ENCODE data around the gene SPPL2A.
"Not testable (repeated sequence)": the region's sequence is repeated elsewhere in the genome, so short reads cannot be mapped to it uniquely, and the experiment has no call there.

The SPPL2A gene

GRCh38 chr15:50744601-50745000, 20.9 kb downstream of the SPPL2A start:
- no peak overlapping the region for H3K27ac Mint-ChIP-seq
- DNase-seq (ENCODE audit: low spot score in 2 of 2) (no peak), ATAC-seq (ENCODE audit: low read depth) (no peak)
- H3K36me3 Mint-ChIP-seq = peaks cover 15% of the 10 kb centered on the region
- no peaks in the 10 kb centered on the region for H3K27me3 Mint-ChIP-seq
- H3K4me3 Mint-ChIP-seq = no peak overlapping the region
- H3K9me3 Mint-ChIP-seq = no peaks in the 10 kb centered on the region
- H3K4me1 Mint-ChIP-seq = no peaks in the 10 kb centered on the region

- DNase-seq (ENCODE audit: low spot score in 2 of 2) (no peak), ATAC-seq (ENCODE audit: low read depth) (no peak)
- Mint-ChIP-seq H3K27ac (no peak overlapping the region), H3K27me3 (no peaks in the 10 kb centered on the region), H3K9me3 (no peaks in the 10 kb centered on the region), H3K4me3 (no peak overlapping the region), H3K36me3 (peaks cover 17% of the 10 kb centered on the region), H3K4me1 (no peaks in the 10 kb centered on the region)
Observed at GRCh38 chr15:50740955-50741354, 24.6 kb downstream of the SPPL2A start.

- peaks cover 38% of the 10 kb centered on the region for H3K36me3 Mint-ChIP-seq
Observed at GRCh38 chr15:50736823-50737222, 28.7 kb downstream of the SPPL2A start.

GRCh38 chr15:50735156-50735555, 30.4 kb downstream of the SPPL2A start:
- H3K4me3 Mint-ChIP-seq = no peak overlapping the region
- ATAC-seq (ENCODE audit: low read depth) = no peak
- H3K27ac Mint-ChIP-seq = no peak overlapping the region
- H3K27me3 Mint-ChIP-seq = no peaks in the 10 kb centered on the region
- H3K4me1 Mint-ChIP-seq = no peaks in the 10 kb centered on the region
- peaks cover 1% of the 10 kb centered on the region for H3K9me3 Mint-ChIP-seq
- peaks cover 36% of the 10 kb centered on the region for H3K36me3 Mint-ChIP-seq
- DNase-seq (ENCODE audit: low spot score in 2 of 2) = no peak

More at GRCh38 chr15:50736823-50737222, 28.7 kb downstream of the SPPL2A start:
- DNase-seq (ENCODE audit: low spot score in 2 of 2) (no peak), ATAC-seq (ENCODE audit: low read depth) (no peak)
- Mint-ChIP-seq H3K4me3 (no peak overlapping the region), H3K4me1 (no peaks in the 10 kb centered on the region), H3K9me3 (peaks cover 1% of the 10 kb centered on the region), H3K27me3 (no peaks in the 10 kb centered on the region), H3K27ac (no peak overlapping the region)

GRCh38 chr15:50726315-50726714, 39.2 kb downstream of the SPPL2A start:
- H3K9me3 Mint-ChIP-seq = no peaks in the 10 kb centered on the region
- H3K4me3 Mint-ChIP-seq = no peak overlapping the region
- H3K36me3 Mint-ChIP-seq = peaks cover 15% of the 10 kb centered on the region
- DNase-seq (ENCODE audit: low spot score in 2 of 2) (no peak), ATAC-seq (ENCODE audit: low read depth) (no peak)
- no peaks in the 10 kb centered on the region for H3K27me3 Mint-ChIP-seq
- no peak overlapping the region for H3K27ac Mint-ChIP-seq
- no peaks in the 10 kb centered on the region for H3K4me1 Mint-ChIP-seq

- Mint-ChIP-seq H3K9me3 (no peaks in the 10 kb centered on the region), H3K27ac (peak overlapping the region; percentile 45), H3K4me3 (no peak overlapping the region), H3K4me1 (no peaks in the 10 kb centered on the region), H3K27me3 (no peaks in the 10 kb centered on the region), H3K36me3 (peaks cover 21% of the 10 kb centered on the region)
- DNase-seq (ENCODE audit: low spot score in 2 of 2) = no peak
- ATAC-seq (ENCODE audit: low read depth) = no peak
Observed at GRCh38 chr15:50718700-50719125, 46.8 kb downstream of the SPPL2A start.

- H3K9me3 Mint-ChIP-seq = no peaks in the 10 kb centered on the region
- H3K4me3 Mint-ChIP-seq = no peak overlapping the region
- H3K36me3 Mint-ChIP-seq = peaks cover 6% of the 10 kb centered on the region
- no peak for DNase-seq (ENCODE audit: low spot score in 2 of 2)
- H3K27ac Mint-ChIP-seq = peak overlapping the region; percentile 10
- ATAC-seq (ENCODE audit: low read depth) = no peak
- no peaks in the 10 kb centered on the region for H3K4me1 Mint-ChIP-seq
- H3K27me3 Mint-ChIP-seq = no peaks in the 10 kb centered on the region
Observed at GRCh38 chr15:50712018-50712417, 53.5 kb downstream of the SPPL2A start.

- Mint-ChIP-seq H3K4me1 (no peaks in the 10 kb centered on the region), H3K9me3 (no peaks in the 10 kb centered on the region), H3K27me3 (no peaks in the 10 kb centered on the region), H3K4me3 (no peak overlapping the region), H3K36me3 (peaks cover 3% of the 10 kb centered on the region), H3K27ac (no peak overlapping the region)
- DNase-seq (ENCODE audit: low spot score in 2 of 2) = no peak
- ATAC-seq (ENCODE audit: low read depth) = no peak
Observed at GRCh38 chr15:50710585-50710984, 54.9 kb downstream of the SPPL2A start.

GRCh38 chr15:50707878-50708427, 57.6 kb downstream of the SPPL2A start:
- H3K9me3 Mint-ChIP-seq = no peaks in the 10 kb centered on the region
- H3K4me3 Mint-ChIP-seq = no peak overlapping the region
- H3K36me3 Mint-ChIP-seq = peaks cover 3% of the 10 kb centered on the region
- no peaks in the 10 kb centered on the region for H3K4me1 Mint-ChIP-seq
- H3K27me3 Mint-ChIP-seq = no peaks in the 10 kb centered on the region
- ATAC-seq (ENCODE audit: low read depth) (no peak), DNase-seq (ENCODE audit: low spot score in 2 of 2) (no peak)
- no peak overlapping the region for H3K27ac Mint-ChIP-seq

- Mint-ChIP-seq H3K36me3 (peaks cover 6% of the 10 kb centered on the region), H3K4me1 (no peaks in the 10 kb centered on the region), H3K27ac (peak overlapping the region; percentile 14), H3K4me3 (no peak overlapping the region), H3K9me3 (no peaks in the 10 kb centered on the region), H3K27me3 (no peaks in the 10 kb centered on the region)
- ATAC-seq (ENCODE audit: low read depth) = no peak
- no peak for DNase-seq (ENCODE audit: low spot score in 2 of 2)
Observed at GRCh38 chr15:50702762-50703334, 62.7 kb downstream of the SPPL2A start.

GRCh38 chr15:50698101-50698500, 67.4 kb downstream of the SPPL2A start:
- H3K36me3 Mint-ChIP-seq = peaks cover 5% of the 10 kb centered on the region
- peaks cover 2% of the 10 kb centered on the region for H3K4me1 Mint-ChIP-seq
- H3K4me3 Mint-ChIP-seq = no peak overlapping the region
- no peak overlapping the region for H3K27ac Mint-ChIP-seq
- no peak for ATAC-seq (ENCODE audit: low read depth)
- no peaks in the 10 kb centered on the region for H3K9me3 Mint-ChIP-seq
- H3K27me3 Mint-ChIP-seq = no peaks in the 10 kb centered on the region
- no peak for DNase-seq (ENCODE audit: low spot score in 2 of 2)

GRCh38 chr15:50697109-50697797, 68.3 kb downstream of the SPPL2A start:
- H3K27ac Mint-ChIP-seq = peak overlapping the region; percentile 53
- peaks cover 2% of the 10 kb centered on the region for H3K4me1 Mint-ChIP-seq
- H3K27me3 Mint-ChIP-seq = no peaks in the 10 kb centered on the region
- DNase-seq (ENCODE audit: low spot score in 2 of 2) (no peak), ATAC-seq (ENCODE audit: low read depth) (no peak)
- H3K9me3 Mint-ChIP-seq = no peaks in the 10 kb centered on the region
- H3K4me3 Mint-ChIP-seq = no peak overlapping the region
- peaks cover 5% of the 10 kb centered on the region for H3K36me3 Mint-ChIP-seq

- not testable (repeated sequence) for DNase-seq (ENCODE audit: low spot score in 2 of 2); ATAC-seq (ENCODE audit: low read depth); H3K9me3 Mint-ChIP-seq; H3K4me3 Mint-ChIP-seq; H3K4me1 Mint-ChIP-seq; H3K27me3 Mint-ChIP-seq; H3K36me3 Mint-ChIP-seq
- peak overlapping the region; percentile 38 for H3K27ac Mint-ChIP-seq
Observed at GRCh38 chr15:50694634-50695165, 70.8 kb downstream of the SPPL2A start.

GRCh38 chr15:50687302-50687902, 78.1 kb downstream of the SPPL2A start:
- Mint-ChIP-seq H3K27me3 (no peaks in the 10 kb centered on the region), H3K36me3 (peaks cover 4% of the 10 kb centered on the region), H3K4me3 (peak overlapping the region; percentile 98), H3K4me1 (peaks cover 22% of the 10 kb centered on the region), H3K27ac (peak overlapping the region; percentile 99), H3K9me3 (no peaks in the 10 kb centered on the region)
- ATAC-seq (ENCODE audit: low read depth) = no peak
- no peak for DNase-seq (ENCODE audit: low spot score in 2 of 2)

Data from memory B cell (primary cell).